ENCODE data around the gene ZNF730. TPM values are rescaled to one million over a fixed set of nuclear protein-coding genes. Genes with fewer than 3 reads are reported as not detected.
"Not testable (repeated sequence)": the region's sequence is repeated elsewhere in the genome, so short reads cannot be mapped to it uniquely, and the experiment has no call there.

ZNF730 gene
- total and polyA plus RNA-seq, 4 donors = 0.84 to 0.91 TPM; not detected in 2

DNA sequence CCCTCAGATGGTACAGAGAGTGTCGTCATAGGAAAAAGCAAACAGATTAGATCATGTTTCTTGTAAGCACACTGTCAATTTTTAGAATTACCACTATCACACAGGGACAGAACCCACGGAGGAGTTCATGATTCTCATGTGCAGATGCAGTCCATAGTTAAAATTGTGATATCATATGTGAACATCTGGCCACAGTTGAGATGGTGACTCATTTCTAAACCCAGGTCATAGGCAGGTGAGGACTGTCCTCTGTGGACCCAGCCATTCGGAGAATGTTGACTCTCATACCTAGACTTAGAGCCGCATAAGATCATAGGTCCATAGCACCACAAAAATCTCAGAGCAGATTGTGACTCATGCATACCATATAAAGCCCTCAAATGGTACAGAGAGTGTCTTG lies 17.8 kb upstream of the ZNF730 start:
- intact Hi-C loops (cut with DNase I) = no loop called here
- 96% methylated on average over 4 of the region's 4 CpGs for WGBS, 2 donors

DNA sequence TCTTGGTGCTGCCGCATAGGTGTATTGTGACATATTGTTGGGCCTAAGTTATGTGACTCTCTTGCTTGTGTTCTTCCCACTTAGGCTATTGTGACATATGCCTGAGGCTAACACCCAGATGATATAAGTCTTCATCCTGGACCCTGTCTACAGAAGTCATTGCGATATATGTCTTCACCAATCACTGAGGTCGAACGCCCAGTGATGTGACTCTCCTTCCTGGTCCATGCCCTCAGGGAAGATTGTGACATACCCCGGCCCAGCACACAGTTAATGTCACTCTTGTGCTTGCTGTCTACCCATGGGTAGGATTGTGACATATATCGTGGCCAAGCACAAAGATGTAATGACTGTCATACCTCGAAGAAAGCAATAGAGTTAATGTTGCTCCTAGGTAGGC lies 16.9 kb upstream of the ZNF730 start:
- Histone ChIP-seq H3K4me3 (ENCODE audit: low read length in 2 of 2) (no peak overlapping the region), H3K27ac (ENCODE audit: low read depth in 1 of 2, low read length in 2 of 2) (no peak overlapping the region), H3K9me3 (ENCODE audit: control insufficient read depth, low read length) (peaks cover 1% of the 10 kb centered on the region), H3K36me3 (ENCODE audit: control insufficient read depth in 1 of 2, insufficient read depth in 2 of 2, low read length in 1 of 2) (no peaks in the 10 kb centered on the region), H3K27me3 (ENCODE audit: control insufficient read depth in 1 of 2, insufficient read depth in 2 of 2, low read length in 1 of 2) (no peaks in the 10 kb centered on the region), H3K4me1 (ENCODE audit: control insufficient read depth in 1 of 2, insufficient read depth in 2 of 2, low read length in 2 of 2) (no peaks in the 10 kb centered on the region)
- DNase-seq (no peak), ATAC-seq (ENCODE audit: low FRiP score) (no peak)
- 95 to 96% methylated on average over 7 of the region's 7 CpGs for WGBS, 2 donors
- intact Hi-C loops (cut with DNase I) = no loop called here

More for the DNA sequence above, 17.8 kb upstream of the ZNF730 start:
- Histone ChIP-seq H3K36me3 (ENCODE audit: control insufficient read depth in 1 of 2, insufficient read depth in 2 of 2, low read length in 1 of 2) (no peaks in the 10 kb centered on the region), H3K4me1 (ENCODE audit: control insufficient read depth in 1 of 2, insufficient read depth in 2 of 2, low read length in 2 of 2) (no peaks in the 10 kb centered on the region), H3K4me3 (ENCODE audit: low read length in 2 of 2) (no peak overlapping the region), H3K27me3 (ENCODE audit: control insufficient read depth in 1 of 2, insufficient read depth in 2 of 2, low read length in 1 of 2) (no peaks in the 10 kb centered on the region), H3K27ac (ENCODE audit: low read depth in 1 of 2, low read length in 2 of 2) (no peak overlapping the region), H3K9me3 (ENCODE audit: control insufficient read depth, low read length) (peaks cover 1% of the 10 kb centered on the region)
- ATAC-seq (ENCODE audit: low FRiP score) (no peak), DNase-seq (no peak)

DNA sequence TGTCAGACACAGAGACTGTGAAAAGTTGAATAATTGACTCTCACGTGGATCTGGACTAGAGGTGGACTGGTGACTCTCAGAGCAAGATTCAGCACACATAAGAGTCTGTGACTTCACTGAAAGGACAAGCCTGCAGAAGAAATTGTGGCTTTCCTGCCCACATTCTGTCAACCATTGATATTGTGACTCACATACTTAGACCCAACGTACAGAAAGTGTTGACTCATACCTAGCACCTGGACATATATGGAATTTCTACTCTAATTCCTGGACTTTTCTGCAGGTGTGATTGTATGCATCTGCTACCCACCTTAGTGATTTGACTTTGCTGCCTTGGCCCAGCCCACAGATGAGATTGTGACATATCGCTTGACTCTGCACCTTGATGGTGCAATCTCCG lies 15.6 kb upstream of the ZNF730 start:
- no peaks in the 10 kb centered on the region for H3K4me1 ChIP-seq (ENCODE audit: control insufficient read depth in 1 of 2, insufficient read depth in 2 of 2, low read length in 2 of 2)
- 89 to 91% methylated on average over 4 of the region's 4 CpGs for WGBS, 2 donors
- DNase-seq (no peak), ATAC-seq (ENCODE audit: low FRiP score) (no peak)
- peaks cover 1% of the 10 kb centered on the region for H3K9me3 ChIP-seq (ENCODE audit: control insufficient read depth, low read length)
- no peaks in the 10 kb centered on the region for H3K36me3 ChIP-seq (ENCODE audit: control insufficient read depth in 1 of 2, insufficient read depth in 2 of 2, low read length in 1 of 2)
- no peaks in the 10 kb centered on the region for H3K27me3 ChIP-seq (ENCODE audit: control insufficient read depth in 1 of 2, insufficient read depth in 2 of 2, low read length in 1 of 2)
- no peak overlapping the region for H3K4me3 ChIP-seq (ENCODE audit: low read length in 2 of 2)
- intact Hi-C loops (cut with DNase I) = no loop called here
- H3K27ac ChIP-seq (ENCODE audit: low read depth in 1 of 2, low read length in 2 of 2) = no peak overlapping the region

DNA sequence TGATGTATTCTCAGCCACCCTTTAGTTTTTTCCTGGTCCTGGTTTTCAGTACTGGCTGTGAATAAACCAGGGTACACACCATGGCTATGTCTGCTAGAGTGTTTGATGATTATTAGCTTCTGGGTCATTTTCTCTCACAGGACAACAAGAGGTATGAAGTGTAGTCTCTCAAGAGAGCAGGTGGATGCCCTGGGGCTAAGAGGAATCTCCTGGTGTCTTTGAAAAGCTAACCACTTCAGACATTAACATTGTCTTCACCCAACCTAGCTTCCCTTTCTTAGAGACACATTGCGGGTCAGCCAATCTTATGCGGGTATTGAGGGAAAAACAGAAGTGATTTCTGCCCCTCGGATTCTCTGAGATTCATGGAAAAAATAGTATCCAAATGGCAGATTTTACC lies 1.6 kb downstream of the ZNF730 start:
- no peak overlapping the region for H3K27ac ChIP-seq (ENCODE audit: low read depth in 1 of 2, low read length in 2 of 2)
- no peak overlapping the region for H3K4me3 ChIP-seq (ENCODE audit: low read length in 2 of 2)
- H3K27me3 ChIP-seq (ENCODE audit: control insufficient read depth in 1 of 2, insufficient read depth in 2 of 2, low read length in 1 of 2) = no peaks in the 10 kb centered on the region
- H3K9me3 ChIP-seq (ENCODE audit: control insufficient read depth, low read length) = no peaks in the 10 kb centered on the region
- DNase-seq (no peak), ATAC-seq (ENCODE audit: low FRiP score) (no peak)
- H3K4me1 ChIP-seq (ENCODE audit: control insufficient read depth in 1 of 2, insufficient read depth in 2 of 2, low read length in 2 of 2) = no peaks in the 10 kb centered on the region
- H3K36me3 ChIP-seq (ENCODE audit: control insufficient read depth in 1 of 2, insufficient read depth in 2 of 2, low read length in 1 of 2) = no peaks in the 10 kb centered on the region
- intact Hi-C loops (cut with DNase I) = no loop called here
- 64 to 78% methylated on average over 3 of the region's 3 CpGs for WGBS, 2 donors

DNA sequence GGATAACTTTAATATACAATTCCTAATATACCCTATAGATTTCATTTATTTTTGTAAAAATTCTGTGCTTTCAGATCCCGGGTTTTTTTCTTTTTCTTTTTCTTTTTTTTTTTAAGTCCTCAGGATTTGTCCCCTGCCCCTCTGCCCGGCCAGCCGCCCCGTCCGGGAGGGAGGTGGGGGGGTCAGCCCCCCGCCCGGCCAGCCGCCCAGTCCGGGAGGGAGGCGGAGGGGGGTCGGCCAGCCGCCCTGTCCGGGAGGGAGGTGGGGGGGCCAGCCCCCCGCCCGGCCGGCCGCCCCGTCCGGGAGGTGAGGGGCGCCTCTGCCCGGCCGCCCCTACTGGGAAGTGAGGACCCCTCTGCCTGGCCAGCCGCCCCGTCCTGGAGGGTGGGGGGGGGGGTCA lies 17.4 kb downstream of the ZNF730 start:
- intact Hi-C loops (cut with DNase I); DNase-seq; H3K9me3 ChIP-seq (ENCODE audit: control insufficient read depth, low read length); H3K36me3 ChIP-seq (ENCODE audit: control insufficient read depth in 1 of 2, insufficient read depth in 2 of 2, low read length in 1 of 2); H3K27ac ChIP-seq (ENCODE audit: low read depth in 1 of 2, low read length in 2 of 2); H3K27me3 ChIP-seq (ENCODE audit: control insufficient read depth in 1 of 2, insufficient read depth in 2 of 2, low read length in 1 of 2); ATAC-seq (ENCODE audit: low FRiP score); H3K4me1 ChIP-seq (ENCODE audit: control insufficient read depth in 1 of 2, insufficient read depth in 2 of 2, low read length in 2 of 2); H3K4me3 ChIP-seq (ENCODE audit: low read length in 2 of 2): not testable (repeated sequence)
- WGBS, 2 donors = 94 to 96% methylated on average over 17 to 24 of the region's 24 CpGs

DNA sequence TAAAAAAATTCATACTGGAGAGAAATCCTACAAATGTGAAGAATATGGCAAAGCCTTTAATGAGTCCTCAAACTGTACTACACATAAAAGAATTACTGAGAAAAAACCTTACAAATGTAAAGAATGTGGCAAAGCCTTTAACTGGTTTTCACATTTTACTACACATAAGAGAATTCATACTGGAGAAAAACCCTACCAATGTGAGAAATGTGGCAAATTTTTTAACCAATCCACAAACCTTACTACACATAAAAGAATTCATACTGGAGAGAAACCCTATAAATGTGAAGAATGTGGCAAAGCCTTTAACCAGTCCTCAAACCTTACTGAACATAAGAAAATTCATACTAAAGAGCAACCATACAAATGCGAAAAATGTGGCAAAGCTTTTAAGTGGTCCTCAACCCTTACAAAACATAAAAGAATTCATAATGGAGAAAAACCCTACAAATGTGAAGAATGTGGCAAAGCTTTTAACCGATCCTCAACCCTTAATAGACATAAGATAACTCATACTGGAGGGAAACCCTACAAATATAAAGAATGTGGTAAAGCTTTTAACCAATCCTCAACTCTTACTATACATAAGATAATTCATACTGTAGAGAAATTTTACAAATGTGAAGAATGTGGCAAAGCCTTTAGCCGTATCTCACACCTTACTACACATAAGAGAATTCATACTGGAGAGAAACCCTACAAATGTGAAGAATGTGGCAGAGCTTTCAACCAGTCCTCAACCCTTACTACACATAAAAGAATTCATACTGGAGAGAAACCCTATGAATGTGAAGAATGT lies 29.0 kb downstream of the ZNF730 start:
- H3K27ac ChIP-seq (ENCODE audit: low read depth in 1 of 2, low read length in 2 of 2) = no peak overlapping the region
- intact Hi-C loops (cut with DNase I) = no loop called here
- WGBS, 2 donors = 96 to 99% methylated on average over 3 of the region's 3 CpGs
- no peaks in the 10 kb centered on the region for H3K4me1 ChIP-seq (ENCODE audit: control insufficient read depth in 1 of 2, insufficient read depth in 2 of 2, low read length in 2 of 2)
- H3K9me3 ChIP-seq (ENCODE audit: control insufficient read depth, low read length) = peaks cover 2% of the 10 kb centered on the region
- no peaks in the 10 kb centered on the region for H3K27me3 ChIP-seq (ENCODE audit: control insufficient read depth in 1 of 2, insufficient read depth in 2 of 2, low read length in 1 of 2)
- ATAC-seq (ENCODE audit: low FRiP score) (no peak), DNase-seq (no peak)
- no peak overlapping the region for H3K4me3 ChIP-seq (ENCODE audit: low read length in 2 of 2)
- H3K36me3 ChIP-seq (ENCODE audit: control insufficient read depth in 1 of 2, insufficient read depth in 2 of 2, low read length in 1 of 2) = no peaks in the 10 kb centered on the region

DNA sequence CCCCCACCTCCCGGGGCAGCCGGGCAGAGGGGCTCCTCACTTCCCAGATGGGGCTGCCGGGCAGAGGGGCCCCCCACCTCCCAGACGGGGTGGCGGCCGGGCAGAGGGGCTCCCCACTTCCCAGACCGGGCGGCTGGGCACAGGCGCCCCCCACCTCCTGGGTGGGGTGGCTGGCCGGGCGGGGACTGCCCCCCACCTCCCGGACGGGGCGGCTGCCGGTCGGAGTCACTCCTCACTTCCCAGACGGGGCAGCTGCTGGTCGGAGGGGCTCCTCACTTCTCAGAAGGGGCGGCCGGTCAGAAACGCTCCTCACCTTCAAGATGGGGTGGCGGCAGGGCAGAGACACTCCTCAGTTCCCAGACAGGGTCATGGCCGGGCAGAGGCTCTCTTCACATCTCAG lies 43.9 kb downstream of the ZNF730 start:
- peaks cover 1% of the 10 kb centered on the region for H3K9me3 ChIP-seq (ENCODE audit: control insufficient read depth, low read length)
- H3K36me3 ChIP-seq (ENCODE audit: control insufficient read depth in 1 of 2, insufficient read depth in 2 of 2, low read length in 1 of 2) = no peaks in the 10 kb centered on the region
- intact Hi-C loops (cut with DNase I) = no loop called here
- H3K4me3 ChIP-seq (ENCODE audit: low read length in 2 of 2) = no peak overlapping the region
- H3K27ac ChIP-seq (ENCODE audit: low read depth in 1 of 2, low read length in 2 of 2) = no peak overlapping the region
- no peak for DNase-seq
- ATAC-seq (ENCODE audit: low FRiP score) = no peak
- H3K4me1 ChIP-seq (ENCODE audit: control insufficient read depth in 1 of 2, insufficient read depth in 2 of 2, low read length in 2 of 2) = no peaks in the 10 kb centered on the region
- 95 to 98% methylated on average over 14 to 23 of the region's 23 CpGs for WGBS, 2 donors
- no peaks in the 10 kb centered on the region for H3K27me3 ChIP-seq (ENCODE audit: control insufficient read depth in 1 of 2, insufficient read depth in 2 of 2, low read length in 1 of 2)

DNA sequence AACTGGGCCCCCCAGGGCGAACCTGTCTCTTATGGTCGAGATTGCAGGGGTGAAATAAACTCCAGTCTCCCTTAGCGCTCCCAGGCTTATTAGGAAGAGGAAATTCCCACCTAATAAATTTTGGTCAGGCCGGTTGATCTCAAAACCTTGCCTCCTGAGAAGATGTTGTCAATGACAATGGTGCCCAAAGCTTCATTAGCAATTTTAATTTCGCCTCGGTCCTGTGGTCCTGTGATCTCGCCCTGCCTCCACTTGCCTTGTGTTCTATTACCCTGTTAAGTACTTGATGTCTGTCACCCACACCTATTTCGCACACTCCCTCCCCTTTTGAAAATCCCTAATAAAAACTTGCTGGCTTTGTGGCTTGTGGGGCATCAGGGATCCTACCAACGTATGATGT lies 51.5 kb downstream of the ZNF730 start:
- not testable (repeated sequence) for H3K9me3 ChIP-seq (ENCODE audit: control insufficient read depth, low read length); ATAC-seq (ENCODE audit: low FRiP score)
- 35 to 37% methylated on average over 9 of the region's 9 CpGs for WGBS, 2 donors

DNA sequence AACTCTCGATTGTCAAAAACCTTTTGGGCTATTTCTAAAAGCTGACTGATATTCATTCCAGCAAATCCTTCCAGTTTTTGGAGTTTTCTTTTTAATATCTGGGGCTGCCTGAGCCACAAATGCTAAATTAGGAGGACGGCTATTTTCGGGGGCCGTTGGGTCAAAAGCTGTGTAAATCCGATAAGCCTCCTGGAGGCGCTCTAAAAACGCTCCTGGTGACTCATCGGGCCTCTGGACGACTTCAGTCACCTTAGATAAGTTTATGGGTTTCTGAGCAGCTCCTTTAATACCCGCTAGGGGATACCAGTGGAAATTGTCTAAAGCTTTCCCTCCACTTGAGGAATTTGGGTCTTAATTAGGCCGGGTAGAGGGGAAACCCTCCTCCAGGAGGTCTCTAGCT lies 66.4 kb downstream of the ZNF730 start:
- DNase-seq = no peak
- Histone ChIP-seq H3K4me3 (ENCODE audit: low read length in 2 of 2) (no peak overlapping the region), H3K27me3 (ENCODE audit: control insufficient read depth in 1 of 2, insufficient read depth in 2 of 2, low read length in 1 of 2) (no peaks in the 10 kb centered on the region), H3K4me1 (ENCODE audit: control insufficient read depth in 1 of 2, insufficient read depth in 2 of 2, low read length in 2 of 2) (no peaks in the 10 kb centered on the region), H3K9me3 (ENCODE audit: control insufficient read depth, low read length) (no peaks in the 10 kb centered on the region), H3K27ac (ENCODE audit: low read depth in 1 of 2, low read length in 2 of 2) (no peak overlapping the region), H3K36me3 (ENCODE audit: control insufficient read depth in 1 of 2, insufficient read depth in 2 of 2, low read length in 1 of 2) (no peaks in the 10 kb centered on the region)
- 59 to 60% methylated on average over 11 of the region's 11 CpGs for WGBS, 2 donors
- no peak for ATAC-seq (ENCODE audit: low FRiP score)
- intact Hi-C loops (cut with DNase I) = no loop called here

More for the DNA sequence above, 51.5 kb downstream of the ZNF730 start:
- H3K27me3 ChIP-seq (ENCODE audit: control insufficient read depth in 1 of 2, insufficient read depth in 2 of 2, low read length in 1 of 2); H3K27ac ChIP-seq (ENCODE audit: low read depth in 1 of 2, low read length in 2 of 2); DNase-seq; intact Hi-C loops (cut with DNase I); H3K4me3 ChIP-seq (ENCODE audit: low read length in 2 of 2); H3K36me3 ChIP-seq (ENCODE audit: control insufficient read depth in 1 of 2, insufficient read depth in 2 of 2, low read length in 1 of 2); H3K4me1 ChIP-seq (ENCODE audit: control insufficient read depth in 1 of 2, insufficient read depth in 2 of 2, low read length in 2 of 2): not testable (repeated sequence)
